Colon (tissue), 2 donors: ENCODE results near the gene ZNF217.
A peak's percentile ranks its signal among the peaks of the same experiment; 100 is the strongest.
"Not testable (repeated sequence)": the region's sequence is repeated elsewhere in the genome, so short reads cannot be mapped to it uniquely, and the experiment has no call there.

Source experiments
- FAIRE-seq: peaks from 2 replicates; lab custom pipeline; 2012; peaks lifted over from hg19 to GRCh38; lab: Jason Lieb, UNC
- donor health status: control.
- donor health status: control.

The ZNF217 gene

GRCh38 chr20:53597030-53597482, 3.4 kb upstream of the ZNF217 start:
- FAIRE-seq: no peak

GRCh38 chr20:53596189-53597001, 2.8 kb upstream of the ZNF217 start:
- FAIRE-seq: not testable (repeated sequence)

- peak; percentile 65 for FAIRE-seq
These were observed 2.1 kb upstream of the ZNF217 start for GRCh38 chr20:53595742-53596141.

- FAIRE-seq: no peak
These were observed 1.4 kb upstream of the ZNF217 start for GRCh38 chr20:53595018-53595378.

GRCh38 chr20:53594068-53595017, 704 bp upstream of the ZNF217 start:
- FAIRE-seq: no peak

GRCh38 chr20:53592992-53593465, 610 bp downstream of the ZNF217 start:
- FAIRE-seq: no peak

GRCh38 chr20:53592454-53592991, 1.1 kb downstream of the ZNF217 start:
- not testable (repeated sequence) for FAIRE-seq

- not testable (repeated sequence) for FAIRE-seq
These were observed 1.6 kb downstream of the ZNF217 start for GRCh38 chr20:53591941-53592441.

GRCh38 chr20:53591206-53591741, 2.4 kb downstream of the ZNF217 start:
- not testable (repeated sequence) for FAIRE-seq

- FAIRE-seq: not testable (repeated sequence)
These were observed 3.0 kb downstream of the ZNF217 start for GRCh38 chr20:53590608-53591007.

- not testable (repeated sequence) for FAIRE-seq
These were observed 3.5 kb downstream of the ZNF217 start for GRCh38 chr20:53590122-53590521.

- not testable (repeated sequence) for FAIRE-seq
These were observed 4.1 kb downstream of the ZNF217 start for GRCh38 chr20:53589321-53590065.

- not testable (repeated sequence) for FAIRE-seq
These were observed 6.4 kb downstream of the ZNF217 start for GRCh38 chr20:53587157-53587703.

GRCh38 chr20:53586640-53587039, 7.0 kb downstream of the ZNF217 start:
- no peak for FAIRE-seq

- FAIRE-seq: not testable (repeated sequence)
These were observed 7.7 kb downstream of the ZNF217 start for GRCh38 chr20:53585910-53586309.

GRCh38 chr20:53585004-53585569, 8.6 kb downstream of the ZNF217 start:
- not testable (repeated sequence) for FAIRE-seq

- FAIRE-seq: not testable (repeated sequence)
These were observed 9.1 kb downstream of the ZNF217 start for GRCh38 chr20:53584550-53584913.

- not testable (repeated sequence) for FAIRE-seq
These were observed 9.7 kb downstream of the ZNF217 start for GRCh38 chr20:53583660-53584549.

- FAIRE-seq: no peak
These were observed 10.9 kb downstream of the ZNF217 start for GRCh38 chr20:53582574-53583351.
